Activated CD4-positive, alpha-beta T cell treated with anti-CD3 and anti-CD28 coated beads for 1 hour (primary cell): ENCODE results near the gene OR2AT4.
"Not testable (repeated sequence)": the region's sequence is repeated elsewhere in the genome, so short reads cannot be mapped to it uniquely, and the experiment has no call there.

Experiments used
- DNase-seq: peaks from one replicate; pipeline ENCODE4 v3.0.0-alpha.2; 2020

The OR2AT4 gene

DNA sequence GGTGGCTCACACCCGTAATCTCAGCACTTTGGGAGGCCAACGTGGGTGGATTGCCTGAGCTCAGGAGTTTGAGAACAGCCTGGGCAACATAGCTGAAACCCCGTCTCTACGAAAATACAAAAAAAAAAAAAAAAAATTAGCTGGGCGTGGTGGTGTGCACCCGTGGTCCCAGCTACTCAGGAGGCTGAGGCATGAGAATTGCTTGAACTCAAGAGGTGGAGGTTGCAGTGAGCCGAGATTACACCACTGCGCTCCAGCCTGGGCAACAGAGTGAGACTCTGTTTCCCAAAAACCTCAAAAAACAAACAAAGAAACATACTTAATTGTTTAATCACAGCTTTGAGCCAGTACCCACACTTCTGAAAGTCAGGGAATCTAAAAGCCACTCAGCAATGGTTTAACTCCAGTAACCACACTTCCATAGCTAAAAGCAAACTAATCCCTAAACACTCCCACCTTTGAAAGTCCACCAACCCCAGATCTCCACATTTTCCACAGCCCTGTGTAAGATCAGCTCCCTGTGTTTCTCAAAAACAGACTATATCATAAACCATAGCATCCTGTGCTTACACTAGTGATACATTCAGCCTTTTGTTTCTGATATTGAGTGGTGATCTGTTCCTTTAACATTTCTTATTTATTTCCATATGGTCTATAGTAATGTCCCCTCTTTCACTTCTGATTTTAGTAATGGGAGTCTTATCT is 4.9 kb upstream of the OR2AT4 start:
- DNase-seq, result no peak

DNA sequence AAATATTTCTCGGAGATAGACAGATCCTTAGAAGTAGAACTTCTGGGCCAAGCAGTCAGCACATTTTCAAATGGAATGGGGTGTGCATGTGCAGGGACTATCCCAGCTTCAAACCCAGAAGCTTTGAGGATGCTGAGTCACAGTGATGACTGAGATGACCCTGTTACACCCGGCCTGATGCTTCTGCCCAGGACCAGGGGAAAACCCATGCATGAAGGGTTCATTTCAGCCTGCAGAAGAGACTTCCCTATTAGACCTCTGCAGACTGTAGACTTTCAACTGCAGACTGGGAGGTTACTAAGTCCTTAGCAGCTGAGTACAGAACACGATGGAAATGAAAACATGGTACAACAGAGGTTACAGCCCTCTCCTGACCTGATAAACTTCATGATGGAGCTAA is 3.6 kb upstream of the OR2AT4 start:
- no peak for DNase-seq

DNA sequence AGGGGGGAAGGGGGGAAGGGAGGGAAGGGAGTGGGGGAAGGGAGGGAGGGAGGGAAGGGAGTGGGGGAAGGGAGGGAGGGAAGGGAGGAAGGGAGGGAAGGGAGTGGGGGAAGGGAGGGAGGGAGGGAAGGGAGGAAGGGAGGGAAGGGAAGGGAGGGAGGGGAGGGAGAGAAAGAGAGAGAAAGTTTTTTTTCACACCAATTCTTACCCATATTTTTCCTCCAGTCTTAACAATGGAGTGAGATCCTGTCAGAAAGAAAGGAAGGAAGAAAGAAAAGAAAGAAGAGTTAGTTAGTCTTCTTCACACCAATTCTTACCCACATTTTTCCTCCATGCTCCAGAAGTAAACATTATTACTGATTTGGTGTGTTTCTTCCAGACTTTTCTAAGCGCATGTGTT is 3.0 kb upstream of the OR2AT4 start:
- no peak for DNase-seq

DNA sequence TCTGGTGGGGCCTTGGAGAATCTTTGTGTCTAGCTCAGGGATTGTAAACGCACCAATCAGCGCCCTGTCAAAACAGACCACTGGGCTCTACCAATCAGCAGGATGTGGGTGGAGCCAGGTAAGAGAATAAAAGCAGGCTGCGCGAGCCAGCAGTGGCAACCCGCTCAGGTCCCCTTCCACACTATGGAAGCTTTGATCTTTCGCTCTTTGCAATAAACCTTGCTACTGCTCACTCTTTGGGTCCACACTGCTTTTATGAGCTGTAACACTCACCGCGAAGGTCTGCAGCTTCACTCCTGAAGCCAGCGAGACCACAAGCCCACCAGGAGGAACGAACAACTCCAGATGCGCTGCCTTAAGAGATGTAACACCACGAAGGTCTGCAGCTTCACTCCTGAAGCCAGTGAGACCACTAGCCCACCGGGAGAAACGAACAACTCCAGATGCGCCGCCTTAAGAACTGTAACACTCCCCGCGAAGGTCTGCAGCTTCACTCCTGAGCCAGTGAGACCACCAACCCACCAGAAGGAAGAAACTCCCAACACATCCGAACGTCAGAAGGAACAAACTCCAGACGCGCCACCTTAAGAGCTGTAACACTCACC is 2.3 kb upstream of the OR2AT4 start:
- not testable (repeated sequence) for DNase-seq

DNA sequence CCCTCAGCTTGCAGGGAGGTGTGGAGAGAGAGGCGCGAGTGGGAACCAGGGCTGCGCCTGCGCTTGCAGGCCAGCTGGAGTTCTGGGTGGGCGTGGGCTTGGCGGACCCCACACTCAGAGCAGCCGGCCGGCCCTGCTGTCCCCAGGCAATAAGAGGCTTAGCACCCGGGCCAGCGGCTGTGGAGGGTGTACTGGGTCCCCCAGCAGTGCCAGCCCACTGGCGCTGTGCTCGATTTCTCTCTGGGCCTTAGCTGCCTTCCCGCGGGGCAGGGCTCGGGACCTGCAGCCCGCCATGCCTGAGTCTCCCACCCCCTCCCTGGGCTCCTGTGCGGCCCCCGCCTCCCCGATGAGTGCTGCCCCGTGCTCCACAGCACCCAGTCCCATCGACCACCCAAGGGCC is 1.5 kb upstream of the OR2AT4 start:
- not testable (repeated sequence) for DNase-seq

DNA sequence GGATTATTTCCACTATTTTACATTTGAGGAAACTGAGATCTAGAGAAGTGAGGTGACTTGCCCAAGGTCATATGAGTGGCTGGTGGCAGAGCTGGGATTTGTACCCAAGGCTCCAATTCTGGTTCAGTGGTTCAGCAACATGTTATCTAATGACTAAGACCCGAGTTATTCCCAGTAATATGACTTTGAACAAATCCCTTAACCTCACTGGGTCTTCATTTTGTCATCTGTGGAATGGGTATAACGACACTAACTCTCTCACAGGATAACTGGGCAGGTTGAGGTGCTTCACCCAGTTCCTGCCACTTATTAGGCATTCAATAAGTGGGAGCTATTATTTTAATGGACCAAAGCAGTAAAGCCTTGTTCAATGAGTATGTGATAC is 489 bp upstream of the OR2AT4 start:
- no peak for DNase-seq

DNA sequence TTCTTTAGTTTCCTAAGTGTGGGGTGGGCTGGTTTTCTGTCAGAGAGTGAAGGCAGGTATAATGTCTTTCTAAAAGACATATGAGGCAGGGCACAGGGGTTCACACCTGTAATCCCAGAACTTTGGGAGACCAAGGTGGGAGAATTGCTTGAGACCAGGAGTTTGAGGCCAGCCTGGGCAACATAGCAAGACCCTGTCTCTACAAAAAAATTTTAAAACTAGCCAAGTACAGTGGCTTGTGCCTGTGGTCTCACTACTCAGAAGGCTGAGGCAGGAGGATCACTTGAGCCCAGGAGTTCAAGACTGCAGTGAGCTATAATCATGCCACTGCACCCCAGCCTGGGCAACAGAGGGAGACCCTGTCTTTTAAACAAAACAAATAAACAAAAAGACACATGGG is 2.3 kb downstream of the OR2AT4 start:
- DNase-seq, result not testable (repeated sequence)

DNA sequence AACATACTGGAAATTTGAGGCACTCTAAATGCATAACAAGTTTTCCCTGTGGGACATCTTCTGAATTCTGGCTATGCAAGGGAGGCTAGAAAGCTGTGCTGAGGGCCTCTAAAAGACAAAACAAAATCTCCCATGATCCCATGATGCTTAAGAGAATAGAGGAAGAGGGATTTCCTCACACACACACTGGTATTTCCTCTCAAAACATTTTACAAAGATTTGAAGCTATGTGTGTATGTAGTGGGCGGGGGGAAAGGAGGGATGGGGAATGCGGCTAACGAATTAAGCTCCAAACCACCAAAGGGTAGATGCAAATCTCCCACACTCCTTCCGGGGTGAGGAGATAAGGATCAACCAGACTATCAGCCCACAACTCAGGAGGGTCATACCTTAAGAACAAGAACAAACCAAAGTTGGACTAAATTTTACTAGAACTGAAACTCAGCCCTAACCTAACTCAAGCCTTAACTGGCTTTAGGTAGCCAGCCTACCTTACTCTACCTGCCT is 6.0 kb downstream of the OR2AT4 start:
- no peak for DNase-seq

DNA sequence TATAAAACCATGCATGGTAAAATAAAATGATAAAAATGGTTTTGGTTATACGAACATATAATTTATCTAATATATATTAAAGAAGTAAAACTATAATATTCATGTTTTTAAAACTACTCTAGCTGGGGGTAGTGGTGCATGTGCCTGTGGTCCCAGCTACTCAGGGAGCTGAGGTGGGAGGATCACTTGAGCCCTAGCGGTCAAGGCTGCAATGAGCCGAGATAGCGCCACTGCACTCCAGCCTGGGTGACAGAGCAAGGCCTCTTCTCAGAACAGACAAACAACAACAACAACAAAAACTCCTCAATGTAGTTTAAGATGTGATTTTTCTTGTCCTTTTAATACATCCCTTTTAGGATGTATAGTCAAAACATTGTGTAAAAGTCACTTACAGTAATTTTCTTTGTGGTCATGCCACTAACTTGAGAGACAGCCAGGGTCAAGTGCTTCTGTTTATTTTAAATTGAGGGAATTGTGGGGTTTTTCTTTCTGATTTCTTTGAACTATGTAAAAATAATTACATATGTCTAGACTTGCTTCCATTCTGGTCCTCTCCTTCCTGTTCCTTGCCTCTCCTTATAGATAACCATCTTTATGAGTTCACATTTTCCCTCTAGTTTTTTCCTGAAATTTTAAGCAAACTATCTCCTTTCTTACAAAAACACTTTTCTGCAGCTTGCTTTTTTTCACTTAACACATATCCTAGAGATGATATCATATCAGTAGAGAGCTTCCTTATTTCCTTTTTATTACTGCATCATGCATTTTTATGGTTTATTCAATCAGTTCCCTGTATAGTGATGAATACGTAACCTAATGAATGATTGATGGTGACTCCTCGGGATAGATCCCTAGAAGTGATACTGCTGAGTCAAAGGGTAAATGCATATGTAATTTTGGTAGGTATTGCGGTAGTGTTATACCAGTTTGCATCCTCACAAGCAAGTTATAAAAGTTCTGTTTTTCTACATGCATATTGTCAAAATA is 9.1 kb downstream of the OR2AT4 start:
- no peak for DNase-seq

DNA sequence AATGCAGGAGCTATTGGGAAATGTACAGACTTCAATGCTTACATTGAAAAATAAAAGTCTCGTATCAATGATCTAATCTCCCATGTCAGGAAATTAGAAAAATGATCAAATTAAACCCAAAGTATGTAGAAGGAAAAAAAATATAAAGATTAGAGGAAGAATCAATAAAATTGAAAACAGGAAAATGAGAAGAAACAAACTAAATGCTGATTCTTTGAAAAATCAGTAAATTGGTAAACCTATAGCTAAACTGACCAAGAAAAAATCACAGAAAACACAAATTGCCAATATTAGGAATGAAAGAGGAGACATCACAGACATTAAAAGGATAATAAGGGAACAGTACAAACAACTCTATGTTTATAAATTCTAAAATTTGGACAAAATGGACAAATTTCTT is 11.8 kb downstream of the OR2AT4 start:
- no peak for DNase-seq

DNA sequence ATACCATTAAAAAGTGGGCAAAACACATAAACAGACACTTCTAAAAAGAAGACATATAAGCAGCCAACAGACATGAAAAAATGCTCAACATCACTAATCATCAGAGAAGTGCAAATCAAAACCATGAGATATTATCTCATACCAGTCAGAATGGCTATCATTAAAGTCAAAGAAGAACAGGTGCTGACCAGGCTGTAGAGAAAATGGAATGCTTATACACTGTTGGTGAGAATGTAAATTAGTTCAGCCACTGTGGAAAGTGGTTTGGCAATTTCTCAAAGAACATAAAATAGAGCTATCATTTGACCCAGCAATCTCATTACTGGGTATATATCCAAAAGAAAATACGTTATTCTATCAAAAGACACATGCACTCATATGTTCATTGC is 13.5 kb downstream of the OR2AT4 start:
- no peak for DNase-seq

DNA sequence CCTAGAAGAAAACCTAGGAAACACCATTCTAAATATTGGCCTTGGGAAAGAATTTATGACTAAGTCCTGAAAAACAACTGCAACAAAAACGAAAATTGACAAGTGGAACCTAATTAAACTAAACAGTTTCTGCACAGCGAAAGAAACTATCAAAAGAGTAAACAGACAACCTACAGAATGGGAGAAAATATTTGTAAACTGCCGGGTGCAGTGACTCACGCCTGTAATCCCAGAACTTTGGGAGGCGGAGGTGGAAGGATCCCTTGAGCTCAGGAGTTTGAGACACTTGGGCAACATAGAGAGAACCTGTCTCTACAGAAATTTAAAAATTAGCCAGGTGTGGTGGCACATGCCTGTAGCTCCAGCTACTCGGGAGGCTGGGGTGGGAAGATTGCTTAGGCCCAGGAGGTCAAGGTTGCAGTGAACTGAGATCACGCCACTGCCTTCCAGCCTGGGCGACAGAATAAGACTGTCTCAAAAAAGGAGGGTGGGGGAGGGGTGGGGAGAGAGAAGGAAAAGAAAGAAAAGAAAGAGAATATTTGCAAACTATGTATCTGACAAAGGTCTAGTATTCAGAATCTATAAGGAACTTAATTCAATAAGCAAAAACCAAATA is 14.0 kb downstream of the OR2AT4 start:
- DNase-seq, result no peak

DNA sequence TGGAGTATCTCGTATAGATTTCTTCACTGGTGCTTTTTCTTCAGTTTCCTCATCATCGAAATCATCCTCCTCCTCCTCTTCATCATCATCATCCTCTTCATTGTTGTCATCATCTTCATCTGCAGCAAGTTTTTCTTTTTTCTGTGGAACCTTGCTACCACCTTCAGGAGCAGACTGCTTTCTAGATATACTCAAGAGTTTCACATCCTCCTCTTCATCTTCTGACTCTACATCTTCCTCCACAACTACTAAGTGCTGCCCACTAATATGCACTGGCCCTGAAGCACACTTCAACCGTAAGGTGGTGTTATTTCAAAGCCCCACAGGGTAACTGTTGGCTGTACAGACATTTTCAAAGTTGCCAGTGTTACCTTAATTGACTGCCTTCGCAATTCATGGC is 17.1 kb downstream of the OR2AT4 start:
- DNase-seq, result no peak

DNA sequence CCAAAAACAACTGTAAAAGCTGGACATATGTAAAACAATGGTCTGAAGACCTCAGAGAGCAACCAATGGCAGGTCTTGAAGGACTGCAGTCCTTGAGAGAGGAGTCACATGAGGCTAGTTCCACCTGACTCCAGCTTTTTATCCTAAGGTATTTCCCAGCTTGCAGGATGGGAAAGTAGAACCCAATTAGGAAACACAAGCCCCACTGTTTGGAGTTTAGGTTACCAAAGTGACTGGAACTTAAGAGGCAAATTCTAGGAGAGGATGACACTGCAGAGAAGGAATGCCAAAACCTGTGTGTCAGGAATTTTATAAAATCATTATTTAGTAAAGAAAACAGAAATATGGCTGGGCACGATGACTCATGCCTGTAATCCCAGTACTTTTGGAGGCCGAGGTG is 18.4 kb downstream of the OR2AT4 start:
- DNase-seq, result no peak

DNA sequence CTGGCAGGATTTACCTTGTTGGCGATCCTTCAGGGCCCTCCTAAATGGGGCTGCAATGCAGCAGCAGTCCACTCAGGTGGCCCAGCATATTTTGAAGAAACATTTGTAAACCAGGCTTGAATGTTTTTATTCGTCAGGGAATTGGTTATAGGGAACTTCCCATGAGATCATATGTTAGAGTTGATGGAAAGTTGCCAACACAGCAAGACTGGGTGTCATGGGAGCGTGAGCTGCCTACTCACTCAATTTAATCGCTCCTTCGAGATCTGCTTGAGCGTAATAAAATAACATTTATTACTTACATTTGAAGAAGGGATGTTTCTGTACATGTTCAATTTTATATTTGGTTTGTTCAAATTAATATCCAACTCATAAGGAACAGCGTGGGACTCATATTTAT is 19.4 kb downstream of the OR2AT4 start:
- DNase-seq, result no peak

DNA sequence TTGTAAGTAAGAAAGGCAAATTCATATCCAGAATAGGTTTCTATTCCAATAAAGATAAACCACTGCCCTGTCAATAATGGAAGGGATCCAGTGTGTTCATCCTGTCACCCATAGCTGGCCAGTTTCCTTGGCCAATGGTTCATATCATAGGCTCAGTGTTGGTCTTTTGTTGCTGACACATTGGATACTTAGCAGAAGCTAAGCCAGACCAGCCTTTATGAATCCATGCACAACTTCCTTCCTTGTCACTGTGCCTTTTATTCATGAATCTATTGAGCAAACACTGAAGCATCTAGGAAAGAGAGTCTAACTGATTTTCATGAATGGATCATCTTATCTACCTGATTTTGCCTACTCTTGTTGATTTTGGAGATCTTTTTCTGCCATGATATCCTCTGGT is 20.0 kb downstream of the OR2AT4 start:
- no peak for DNase-seq

DNA sequence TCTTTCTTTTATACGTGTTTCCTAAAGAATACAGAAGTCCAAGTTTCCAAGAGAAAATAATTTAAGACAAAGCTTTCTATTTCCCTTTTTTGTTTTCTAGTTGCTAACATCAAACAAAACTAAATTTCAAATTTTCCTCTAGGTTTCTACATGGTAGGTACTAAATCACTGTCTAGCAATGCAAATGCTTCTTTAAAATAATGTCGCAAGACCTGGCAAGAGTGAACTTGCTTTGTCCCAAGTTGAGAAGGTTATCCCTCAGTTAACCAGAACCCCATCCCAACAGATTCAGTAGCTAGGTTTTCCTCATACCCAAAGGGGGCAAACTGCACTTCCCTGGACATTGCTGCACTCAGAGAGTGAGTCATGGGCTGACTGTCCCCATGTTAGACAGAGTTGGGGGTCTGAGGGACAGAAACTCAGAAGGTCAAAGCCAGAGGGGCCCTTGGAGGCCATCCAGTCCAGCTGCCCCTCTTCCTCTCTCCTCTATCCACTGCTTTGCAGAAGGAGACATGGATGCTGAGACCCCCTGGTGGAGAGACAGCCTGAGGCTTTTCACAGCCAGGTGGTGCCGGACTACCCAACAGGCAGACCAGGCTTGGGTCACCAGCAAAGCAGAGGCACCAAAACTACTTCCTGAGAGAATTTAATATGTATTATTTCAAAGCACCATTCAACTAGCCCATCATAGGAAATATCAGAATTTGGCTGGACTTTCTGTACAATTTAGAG is 23.1 kb downstream of the OR2AT4 start:
- DNase-seq, result no peak

DNA sequence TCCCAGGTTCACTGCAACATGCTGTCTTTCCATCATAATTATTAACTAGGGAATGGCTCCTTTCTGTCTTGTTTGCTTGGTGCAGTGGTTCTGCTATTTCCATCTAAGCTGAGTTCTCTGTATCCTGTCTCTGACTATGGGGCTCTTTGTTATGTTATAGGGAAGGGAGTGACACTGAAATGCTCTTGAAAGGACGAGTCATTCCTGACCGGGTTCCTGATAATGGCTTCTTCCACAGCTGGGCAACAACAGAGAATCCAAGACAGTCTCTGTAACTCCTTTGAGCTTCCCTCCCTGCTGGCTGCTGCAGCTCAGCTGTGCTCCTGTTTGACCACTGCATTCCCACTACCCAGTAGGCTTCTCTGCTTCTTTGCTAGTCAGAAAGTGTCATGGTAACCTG is 24.1 kb downstream of the OR2AT4 start:
- DNase-seq, result no peak

DNA sequence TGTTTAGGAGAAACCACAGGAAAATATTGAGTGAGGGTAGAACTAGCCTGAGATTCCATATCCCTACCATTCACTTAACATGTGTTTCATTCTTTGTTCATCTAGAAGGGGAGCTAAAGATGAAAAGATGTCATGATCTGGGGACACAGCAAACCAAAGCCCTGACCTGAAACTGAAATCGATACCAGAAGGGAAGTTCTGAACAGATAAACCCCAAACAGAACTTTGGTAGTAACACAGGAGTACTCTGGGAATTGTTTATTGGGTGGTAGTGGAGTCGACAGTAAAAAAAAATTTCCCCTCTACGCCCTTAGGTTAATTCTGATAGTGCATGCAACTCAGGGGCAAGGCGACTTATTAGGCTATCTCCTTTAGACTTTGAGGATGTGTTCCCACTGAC is 27.2 kb downstream of the OR2AT4 start:
- no peak for DNase-seq

DNA sequence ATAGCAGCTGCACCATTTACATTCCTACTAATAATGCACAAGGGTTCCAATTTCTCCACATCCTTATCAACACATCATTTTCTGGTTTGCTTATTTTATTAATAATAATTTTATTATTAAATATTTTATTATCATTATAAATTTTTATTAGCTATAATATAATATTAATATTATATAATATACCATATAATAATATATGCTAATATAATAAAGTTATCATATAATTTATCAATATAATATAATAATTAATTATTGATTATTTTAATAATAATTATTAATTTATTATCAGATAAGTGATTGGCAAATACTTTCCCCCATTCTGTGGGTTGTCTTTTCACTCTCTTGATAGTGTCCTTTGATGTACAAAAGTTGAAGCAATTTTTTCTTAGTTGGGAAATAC is 27.7 kb downstream of the OR2AT4 start:
- no peak for DNase-seq

DNA sequence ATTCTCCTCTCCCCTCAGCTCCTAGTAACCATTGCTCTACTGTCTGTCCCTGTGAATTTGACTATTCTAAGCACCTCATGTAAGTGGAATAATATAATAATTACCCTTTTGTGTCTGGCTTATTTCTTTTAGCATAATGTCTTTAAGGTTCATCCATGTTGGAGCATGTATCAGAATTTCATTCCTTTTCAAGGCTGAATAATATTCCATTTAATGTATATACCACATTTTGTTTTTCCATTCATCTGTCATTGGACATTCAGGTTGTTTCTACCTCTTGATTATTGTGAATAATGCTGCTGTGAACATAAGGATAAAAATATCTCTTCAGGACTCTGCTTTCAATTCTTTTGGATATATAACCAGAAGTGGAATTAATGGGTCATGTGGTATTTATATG is 28.1 kb downstream of the OR2AT4 start:
- no peak for DNase-seq

DNA sequence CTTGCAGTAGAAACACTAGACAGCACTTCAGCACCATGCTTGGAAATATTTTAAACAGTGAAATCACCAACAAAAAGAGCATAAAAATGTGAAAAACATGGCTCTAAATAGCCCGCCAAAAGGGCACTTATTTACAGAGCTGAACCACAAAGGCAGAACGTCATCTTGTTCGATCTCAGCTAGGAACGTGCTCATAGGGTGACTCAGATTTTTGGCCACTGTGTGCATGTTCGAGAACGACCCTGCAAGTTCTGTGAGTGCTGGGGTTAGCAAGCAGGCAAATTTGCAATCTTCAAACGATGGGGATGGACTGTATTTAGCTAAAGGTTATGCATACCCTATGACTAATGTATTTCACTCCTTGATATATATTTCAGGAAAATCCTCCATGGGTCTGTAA is 30.6 kb downstream of the OR2AT4 start:
- DNase-seq, result no peak
